ENCODE data around the gene EXOC3L1.

EXOC3L1 gene

DNA sequence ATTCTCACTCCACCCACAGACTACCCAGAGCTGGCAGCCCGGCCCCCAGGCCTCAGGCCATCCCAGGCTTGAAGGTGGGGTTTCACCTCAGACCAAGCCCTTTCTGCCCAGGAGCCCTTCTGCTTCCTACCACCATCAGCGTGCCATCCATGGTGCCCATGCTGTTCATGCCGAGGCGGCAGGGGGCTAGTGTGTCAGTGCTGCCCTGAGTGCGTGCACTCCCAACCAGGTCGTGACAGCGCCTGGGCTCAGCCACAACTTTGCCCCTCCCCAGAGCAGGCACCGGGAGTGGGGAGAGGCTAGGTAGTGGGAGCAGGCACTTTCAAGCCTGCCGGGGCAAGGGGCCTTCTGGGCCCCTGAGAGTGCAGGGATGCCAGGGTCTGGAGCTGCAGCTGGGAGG is 47.6 kb downstream of the EXOC3L1 start:
- Histone ChIP-seq H2AK5ac (ENCODE audit: low read depth, low read length) (no peak overlapping the region), H3K36me3 (replicated peaks in 1 of 2; ENCODE audit: control insufficient read depth in 2 of 2, insufficient read depth in 2 of 2, low read length in 2 of 2) (peaks cover 55 to 98% of the 10 kb centered on the region in 2 donors), H3K27me3 (ENCODE audit: control insufficient read depth in 3 of 3, insufficient read depth in 3 of 3, low read depth in 1 of 3, low read length in 3 of 3) (no peaks in the 10 kb centered on the region), H4K8ac (ENCODE audit: low read depth, low read length) (no peak overlapping the region), H4K91ac (ENCODE audit: low read depth, low read length, poor library complexity) (no peak overlapping the region), H2AFZ (ENCODE audit: low read length) (no peak overlapping the region), H3K79me1 (ENCODE audit: low read depth, low read length) (no peaks in the 10 kb centered on the region), H3K27ac (replicated peaks; ENCODE audit: low read length) (no peak overlapping the region), H2BK5ac (ENCODE audit: low read length) (no peak overlapping the region), H2BK120ac (ENCODE audit: low read depth, low read length) (no peak overlapping the region), H3K4me1 (ENCODE audit: control insufficient read depth in 2 of 2, insufficient read depth in 1 of 2, low read depth in 1 of 2, low read length in 2 of 2) (no peaks in the 10 kb centered on the region), H3K18ac (ENCODE audit: low read length) (no peak overlapping the region), H3K4me2 (ENCODE audit: insufficient read depth, low read length, poor library complexity, severe bottlenecking) (no peak overlapping the region), H3K4me3 (ENCODE audit: low read length in 2 of 2) (no peak overlapping the region), H3K23ac (ENCODE audit: low read depth, low read length, poor library complexity) (peak overlapping the region; percentile 56), H3K9ac (ENCODE audit: low read depth, low read length, poor library complexity) (peak overlapping the region; percentile 6), H3K14ac (ENCODE audit: low read length) (no peak overlapping the region), H2BK15ac (ENCODE audit: low read length) (no peak overlapping the region), H3K4ac (ENCODE audit: low read length) (no peak overlapping the region), H2BK12ac (ENCODE audit: low read length) (peak overlapping the region; percentile 25), H3K9me3 (replicated peaks in 1 of 2; ENCODE audit: control insufficient read depth in 2 of 2, insufficient read depth in 1 of 2, low read depth in 1 of 2, low read length in 2 of 2) (no peaks in the 10 kb centered on the region)
- no CpG with 5 or more reads among the region's 9 CpGs for WGBS, 2 donors (ENCODE audit: extremely low coverage in 2 of 2, insufficient read length in 2 of 2, insufficient replicate concordance in 1 of 2)
- DNase-seq (ENCODE audit: low spot score): no peak

DNA sequence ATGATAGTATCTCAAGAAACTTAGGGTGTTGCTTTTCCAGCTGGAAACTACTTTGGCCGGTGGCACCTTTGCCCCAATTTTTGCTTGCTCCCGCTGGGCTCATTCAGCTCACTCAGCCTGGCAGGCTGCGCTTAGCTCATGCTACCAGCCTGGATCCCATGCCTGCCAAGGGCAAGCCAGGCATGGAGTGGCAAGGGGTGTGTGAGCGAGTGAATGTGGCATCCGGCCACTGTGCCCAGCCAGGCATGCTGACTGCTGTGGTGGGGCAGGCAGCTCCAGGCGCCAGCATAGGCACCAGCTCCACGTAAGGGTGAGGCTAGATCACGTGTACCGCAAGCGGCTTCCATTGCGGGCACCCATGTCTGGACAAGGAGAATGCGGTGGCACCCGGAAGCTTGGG is 48.5 kb downstream of the EXOC3L1 start:
- DNase-seq (ENCODE audit: low spot score): no peak
- no peak overlapping the region for H3K23ac ChIP-seq (ENCODE audit: low read depth, low read length, poor library complexity)
- H2AFZ ChIP-seq (ENCODE audit: low read length): no peak overlapping the region
- no CpG with 5 or more reads among the region's 13 CpGs for WGBS, 2 donors (ENCODE audit: extremely low coverage in 2 of 2, insufficient read length in 2 of 2, insufficient replicate concordance in 1 of 2)
- H4K91ac ChIP-seq (ENCODE audit: low read depth, low read length, poor library complexity): no peak overlapping the region
- H2BK5ac ChIP-seq (ENCODE audit: low read length): no peak overlapping the region
- H3K4me2 ChIP-seq (ENCODE audit: insufficient read depth, low read length, poor library complexity, severe bottlenecking): no peak overlapping the region
- H3K9ac ChIP-seq (ENCODE audit: low read depth, low read length, poor library complexity): no peak overlapping the region
- no peak overlapping the region for H2BK12ac ChIP-seq (ENCODE audit: low read length)
- H2BK120ac ChIP-seq (ENCODE audit: low read depth, low read length): no peak overlapping the region
- H3K4ac ChIP-seq (ENCODE audit: low read length): no peak overlapping the region
- no peaks in the 10 kb centered on the region for H3K27me3 ChIP-seq (ENCODE audit: control insufficient read depth in 3 of 3, insufficient read depth in 3 of 3, low read depth in 1 of 3, low read length in 3 of 3)
- H3K36me3 ChIP-seq (replicated peaks in 1 of 2; ENCODE audit: control insufficient read depth in 2 of 2, insufficient read depth in 2 of 2, low read length in 2 of 2): peaks cover 47 to 92% of the 10 kb centered on the region in 2 donors
- no peak overlapping the region for H3K18ac ChIP-seq (ENCODE audit: low read length)
- H2AK5ac ChIP-seq (ENCODE audit: low read depth, low read length): no peak overlapping the region
- H4K8ac ChIP-seq (ENCODE audit: low read depth, low read length): no peak overlapping the region
- no peak overlapping the region for H3K14ac ChIP-seq (ENCODE audit: low read length)
- H3K4me1 ChIP-seq (ENCODE audit: control insufficient read depth in 2 of 2, insufficient read depth in 1 of 2, low read depth in 1 of 2, low read length in 2 of 2): no peaks in the 10 kb centered on the region
- H2BK15ac ChIP-seq (ENCODE audit: low read length): no peak overlapping the region
- H3K9me3 ChIP-seq (replicated peaks in 1 of 2; ENCODE audit: control insufficient read depth in 2 of 2, insufficient read depth in 1 of 2, low read depth in 1 of 2, low read length in 2 of 2): no peaks in the 10 kb centered on the region
- no peak overlapping the region for H3K27ac ChIP-seq (replicated peaks; ENCODE audit: low read length)
- no peak overlapping the region for H3K4me3 ChIP-seq (ENCODE audit: low read length in 2 of 2)
- H3K79me1 ChIP-seq (ENCODE audit: low read depth, low read length): no peaks in the 10 kb centered on the region

GRCh38 chr16:67137605-67138004 is 52.3 kb downstream of the EXOC3L1 start:
- Histone ChIP-seq H3K4me1 (ENCODE audit: control insufficient read depth in 2 of 2, insufficient read depth in 1 of 2, low read depth in 1 of 2, low read length in 2 of 2) (no peaks in the 10 kb centered on the region), H3K23ac (ENCODE audit: low read depth, low read length, poor library complexity) (no peak overlapping the region), H3K18ac (ENCODE audit: low read length) (no peak overlapping the region), H3K9me3 (replicated peaks in 1 of 2; ENCODE audit: control insufficient read depth in 2 of 2, insufficient read depth in 1 of 2, low read depth in 1 of 2, low read length in 2 of 2) (no peaks in the 10 kb centered on the region), H2BK12ac (ENCODE audit: low read length) (no peak overlapping the region), H3K79me1 (ENCODE audit: low read depth, low read length) (no peaks in the 10 kb centered on the region), H3K9ac (ENCODE audit: low read depth, low read length, poor library complexity) (no peak overlapping the region), H3K4me3 (ENCODE audit: low read length in 2 of 2) (no peak overlapping the region), H4K91ac (ENCODE audit: low read depth, low read length, poor library complexity) (no peak overlapping the region), H3K14ac (ENCODE audit: low read length) (no peak overlapping the region), H3K36me3 (replicated peaks in 1 of 2; ENCODE audit: control insufficient read depth in 2 of 2, insufficient read depth in 2 of 2, low read length in 2 of 2) (peaks cover 35 to 88% of the 10 kb centered on the region in 2 donors), H3K4me2 (ENCODE audit: insufficient read depth, low read length, poor library complexity, severe bottlenecking) (no peak overlapping the region), H2AFZ (ENCODE audit: low read length) (no peak overlapping the region), H4K8ac (ENCODE audit: low read depth, low read length) (no peak overlapping the region), H2BK15ac (ENCODE audit: low read length) (no peak overlapping the region), H3K4ac (ENCODE audit: low read length) (no peak overlapping the region), H2BK5ac (ENCODE audit: low read length) (no peak overlapping the region), H3K27me3 (ENCODE audit: control insufficient read depth in 3 of 3, insufficient read depth in 3 of 3, low read depth in 1 of 3, low read length in 3 of 3) (no peaks in the 10 kb centered on the region), H3K27ac (replicated peaks; ENCODE audit: low read length) (no peak overlapping the region), H2BK120ac (ENCODE audit: low read depth, low read length) (no peak overlapping the region), H2AK5ac (ENCODE audit: low read depth, low read length) (no peak overlapping the region)
- DNase-seq (ENCODE audit: low spot score): no peak
- WGBS, 2 donors (ENCODE audit: extremely low coverage in 2 of 2, insufficient read length in 2 of 2, insufficient replicate concordance in 1 of 2): no CpG with 5 or more reads among the region's 3 CpGs

Small RNA genes within 50 kb of the gene (small RNA-seq; reads per million reads assigned to genes)
- gene MIR328 (ENCODE audit: insufficient read depth): 256 reads per million, percentile 98 among the genes with 10 or more reads in this experiment

All from neuronal stem cell (in vitro differentiated cells).